GM21367 (cell line): ENCODE results near the gene CCND1.

ENCODE experiments used
- ATAC-seq: cut with Tn5 transposase; IDR thresholded peaks from one replicate; pipeline ENCODE4 v1.9.1; 2021; ENCODE audit not compliant: unreplicated experiment

CCND1 gene

DNA sequence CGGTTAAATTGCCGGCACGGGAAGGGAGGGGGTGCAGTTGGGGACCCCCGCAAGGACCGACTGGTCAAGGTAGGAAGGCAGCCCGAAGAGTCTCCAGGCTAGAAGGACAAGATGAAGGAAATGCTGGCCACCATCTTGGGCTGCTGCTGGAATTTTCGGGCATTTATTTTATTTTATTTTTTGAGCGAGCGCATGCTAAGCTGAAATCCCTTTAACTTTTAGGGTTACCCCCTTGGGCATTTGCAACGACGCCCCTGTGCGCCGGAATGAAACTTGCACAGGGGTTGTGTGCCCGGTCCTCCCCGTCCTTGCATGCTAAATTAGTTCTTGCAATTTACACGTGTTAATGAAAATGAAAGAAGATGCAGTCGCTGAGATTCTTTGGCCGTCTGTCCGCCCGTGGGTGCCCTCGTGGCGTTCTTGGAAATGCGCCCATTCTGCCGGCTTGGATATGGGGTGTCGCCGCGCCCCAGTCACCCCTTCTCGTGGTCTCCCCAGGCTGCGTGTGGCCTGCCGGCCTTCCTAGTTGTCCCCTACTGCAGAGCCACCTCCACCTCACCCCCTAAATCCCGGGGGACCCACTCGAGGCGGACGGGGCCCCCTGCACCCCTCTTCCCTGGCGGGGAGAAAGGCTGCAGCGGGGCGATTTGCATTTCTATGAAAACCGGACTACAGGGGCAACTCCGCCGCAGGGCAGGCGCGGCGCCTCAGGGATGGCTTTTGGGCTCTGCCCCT lies 529 bp upstream of the CCND1 start:
- ATAC-seq: no peak

DNA sequence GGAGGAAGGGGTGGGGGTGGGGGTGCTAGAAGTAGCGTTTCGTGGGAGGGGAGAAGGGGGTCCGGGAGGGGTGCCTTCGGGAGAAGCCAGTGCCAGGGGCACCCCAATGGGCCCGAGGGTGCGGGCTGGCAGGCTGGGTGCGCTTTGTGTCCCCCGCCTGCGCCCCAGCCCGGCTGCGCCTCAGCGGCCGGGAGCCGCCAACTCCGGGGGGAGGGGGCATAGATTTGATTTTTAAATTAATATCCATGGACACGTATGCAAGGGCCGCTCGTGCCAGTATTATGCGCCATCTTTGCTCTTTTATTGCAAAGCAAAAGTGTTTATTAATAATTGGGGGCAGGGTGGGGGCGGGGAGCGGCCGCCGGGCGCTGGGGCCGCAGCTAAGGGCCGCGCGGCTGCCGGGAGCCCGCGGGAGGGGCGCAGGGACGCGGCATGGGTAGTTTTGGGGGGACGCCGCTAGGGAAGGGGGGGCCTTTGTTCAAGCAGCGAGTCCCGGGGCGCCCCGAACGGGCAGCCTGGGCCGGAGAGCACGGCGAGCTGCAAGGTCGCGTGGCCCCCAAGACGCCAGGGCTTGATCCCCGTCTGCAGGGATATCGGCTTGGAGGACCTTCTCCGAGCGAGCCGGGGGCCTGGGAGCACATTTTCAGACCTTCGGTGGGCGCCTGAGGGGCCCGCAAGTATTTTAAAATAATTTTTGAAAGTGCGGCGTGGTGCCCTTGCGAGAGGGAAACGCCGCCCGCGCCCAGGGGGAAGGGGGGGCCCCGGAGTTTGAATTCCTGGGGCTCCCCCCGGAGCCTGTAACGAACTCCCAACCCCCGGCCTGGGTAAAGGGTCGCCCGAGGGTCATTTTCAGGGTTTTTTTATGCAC lies 959 bp downstream of the CCND1 start:
- no peak for ATAC-seq

- ATAC-seq: no peak
Observed at GRCh38 chr11:69642549-69642912, 1.6 kb downstream of the CCND1 start.

- ATAC-seq: no peak
Observed at GRCh38 chr11:69642913-69643632, 2.1 kb downstream of the CCND1 start.

DNA sequence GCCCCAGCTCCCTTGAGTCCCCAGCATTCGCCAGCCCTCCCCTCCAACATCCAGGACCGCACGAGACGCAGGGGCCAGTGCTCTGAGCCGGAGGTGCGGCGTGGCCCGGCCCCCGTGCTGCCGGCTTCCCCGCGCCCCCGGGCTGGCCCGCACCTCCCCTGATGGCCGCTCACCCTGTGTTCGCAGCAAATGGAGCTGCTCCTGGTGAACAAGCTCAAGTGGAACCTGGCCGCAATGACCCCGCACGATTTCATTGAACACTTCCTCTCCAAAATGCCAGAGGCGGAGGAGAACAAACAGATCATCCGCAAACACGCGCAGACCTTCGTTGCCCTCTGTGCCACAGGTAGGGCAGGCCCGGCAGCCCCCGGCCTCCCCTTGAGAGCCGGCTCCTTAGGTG lies 2.7 kb downstream of the CCND1 start:
- ATAC-seq: no peak

DNA sequence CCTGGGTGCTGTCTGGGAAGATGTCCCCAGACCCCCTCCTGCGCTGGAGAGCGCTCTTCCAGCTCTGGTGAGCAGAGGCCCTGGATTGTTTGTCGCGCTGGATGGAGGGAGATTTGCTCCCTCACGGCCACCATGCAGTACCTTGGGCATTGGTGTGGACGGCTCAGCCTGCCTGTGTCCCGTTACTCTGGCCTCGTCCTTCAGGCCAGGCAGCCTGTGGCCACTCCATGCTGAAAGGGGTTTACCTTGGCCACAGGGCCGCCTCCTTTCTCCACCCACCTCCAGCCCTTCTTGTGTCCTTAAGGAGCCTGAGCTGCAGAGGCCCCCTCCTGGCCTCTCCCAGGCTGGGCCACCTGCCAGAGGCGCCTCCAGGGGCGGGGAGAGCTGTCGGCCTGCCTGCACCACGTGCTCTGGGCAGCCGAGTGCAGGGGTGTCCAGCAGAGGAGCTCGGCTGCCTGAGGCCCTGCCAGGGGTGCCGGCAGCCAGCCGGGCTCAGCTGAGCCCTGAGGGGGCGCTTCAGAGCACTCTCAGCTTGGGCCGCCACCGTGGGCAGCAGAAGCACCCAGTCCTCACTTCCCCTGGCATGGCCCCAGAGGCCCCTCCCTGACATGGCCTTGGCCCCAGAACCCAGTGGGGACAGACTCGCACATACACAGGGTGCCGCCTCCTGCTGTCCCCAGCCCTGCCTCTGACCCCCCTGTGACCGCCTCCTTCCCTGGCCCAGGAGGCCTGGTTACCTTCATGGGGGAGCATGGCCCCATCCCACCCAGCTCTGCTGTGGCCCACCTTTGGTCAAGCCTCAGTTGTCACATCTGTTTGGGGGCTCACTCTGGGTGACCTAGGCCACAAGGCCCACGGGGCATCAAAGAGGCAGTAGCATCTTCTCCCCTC lies 3.4 kb downstream of the CCND1 start:
- no peak for ATAC-seq

GRCh38 chr11:69644962-69645675 lies 4.2 kb downstream of the CCND1 start:
- ATAC-seq: no peak

- no peak for ATAC-seq
Observed at GRCh38 chr11:69645801-69646492, 5.0 kb downstream of the CCND1 start.

GRCh38 chr11:69646493-69647389 lies 5.8 kb downstream of the CCND1 start:
- no peak for ATAC-seq

DNA sequence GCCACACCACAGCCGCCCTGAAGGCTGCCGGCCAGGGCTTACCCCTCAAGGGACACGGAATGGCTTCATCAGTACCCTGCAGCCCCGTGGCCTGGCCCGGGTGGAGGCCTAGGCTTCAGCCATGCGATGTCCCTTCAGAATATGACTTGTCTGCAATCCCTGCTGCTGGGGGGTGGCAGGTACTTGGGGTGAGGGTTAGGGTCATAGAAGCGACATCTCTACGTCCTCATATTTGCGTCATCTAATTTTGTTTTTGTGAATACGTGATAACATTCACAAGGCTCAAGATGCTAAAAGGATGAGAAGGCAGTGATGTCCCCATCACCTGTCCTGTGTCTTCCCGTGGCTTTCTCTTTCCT lies 6.4 kb downstream of the CCND1 start:
- no peak for ATAC-seq

- ATAC-seq: no peak
Observed at GRCh38 chr11:69647761-69648497, 7.0 kb downstream of the CCND1 start.

DNA sequence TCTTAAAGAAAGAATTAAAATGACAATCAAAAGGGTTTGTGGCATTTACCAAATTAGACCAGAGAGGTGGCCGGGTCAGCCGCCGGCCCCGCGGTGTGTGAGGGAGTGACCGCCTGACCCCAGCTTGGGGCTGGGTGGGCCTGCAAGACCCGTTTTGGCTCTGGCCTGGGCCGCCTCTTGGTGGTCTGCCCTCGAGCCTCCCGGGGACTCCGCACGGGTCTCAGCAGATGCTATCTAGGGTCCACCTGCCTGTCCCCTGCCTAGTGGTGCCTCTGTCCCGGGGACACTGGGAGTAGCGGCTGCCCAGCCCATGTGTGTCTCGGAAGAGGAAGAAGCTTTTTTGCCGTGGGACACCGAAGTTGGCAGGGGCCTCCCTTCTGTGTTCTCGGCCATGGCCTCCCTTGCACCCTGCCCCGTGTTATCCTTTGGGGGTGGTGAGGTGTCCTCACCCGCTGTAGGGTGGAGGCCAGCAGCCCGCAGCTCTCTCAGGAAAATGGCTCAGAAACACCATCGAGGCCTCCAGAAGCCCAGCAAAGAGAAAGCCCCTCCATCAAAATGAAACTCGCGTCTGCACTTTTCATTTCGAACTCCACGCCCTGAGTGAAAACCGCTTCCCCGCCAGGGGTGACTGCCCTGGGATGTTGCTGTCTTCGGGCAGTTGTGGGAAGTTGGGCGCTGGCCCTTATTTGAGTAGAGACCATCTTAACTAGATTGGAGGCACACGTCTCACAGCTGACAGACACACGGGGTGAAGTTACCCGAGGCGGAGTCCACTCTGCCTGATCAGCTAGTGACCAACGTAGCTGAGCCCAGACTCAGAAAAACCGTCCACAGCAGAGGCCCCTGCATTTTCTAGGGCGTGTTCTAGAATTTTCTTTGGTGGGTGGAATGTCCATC lies 8.0 kb downstream of the CCND1 start:
- no peak for ATAC-seq

DNA sequence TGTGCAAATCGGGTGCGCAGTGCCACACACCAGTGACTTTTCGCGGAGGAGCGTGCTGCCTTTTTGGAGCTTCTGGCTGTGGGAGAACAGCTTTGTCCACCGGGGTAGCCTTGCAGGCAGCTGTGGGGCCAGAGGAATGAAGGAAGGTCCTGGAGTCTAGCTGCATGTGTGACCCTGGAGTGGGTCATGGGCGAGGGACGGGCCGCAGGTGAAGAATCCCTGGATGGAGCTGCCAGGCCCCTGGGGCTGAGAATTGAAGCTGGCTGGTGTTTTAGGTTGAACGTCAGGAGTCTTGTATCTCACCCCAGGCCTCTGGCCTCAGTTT lies 8.6 kb downstream of the CCND1 start:
- ATAC-seq: no peak

DNA sequence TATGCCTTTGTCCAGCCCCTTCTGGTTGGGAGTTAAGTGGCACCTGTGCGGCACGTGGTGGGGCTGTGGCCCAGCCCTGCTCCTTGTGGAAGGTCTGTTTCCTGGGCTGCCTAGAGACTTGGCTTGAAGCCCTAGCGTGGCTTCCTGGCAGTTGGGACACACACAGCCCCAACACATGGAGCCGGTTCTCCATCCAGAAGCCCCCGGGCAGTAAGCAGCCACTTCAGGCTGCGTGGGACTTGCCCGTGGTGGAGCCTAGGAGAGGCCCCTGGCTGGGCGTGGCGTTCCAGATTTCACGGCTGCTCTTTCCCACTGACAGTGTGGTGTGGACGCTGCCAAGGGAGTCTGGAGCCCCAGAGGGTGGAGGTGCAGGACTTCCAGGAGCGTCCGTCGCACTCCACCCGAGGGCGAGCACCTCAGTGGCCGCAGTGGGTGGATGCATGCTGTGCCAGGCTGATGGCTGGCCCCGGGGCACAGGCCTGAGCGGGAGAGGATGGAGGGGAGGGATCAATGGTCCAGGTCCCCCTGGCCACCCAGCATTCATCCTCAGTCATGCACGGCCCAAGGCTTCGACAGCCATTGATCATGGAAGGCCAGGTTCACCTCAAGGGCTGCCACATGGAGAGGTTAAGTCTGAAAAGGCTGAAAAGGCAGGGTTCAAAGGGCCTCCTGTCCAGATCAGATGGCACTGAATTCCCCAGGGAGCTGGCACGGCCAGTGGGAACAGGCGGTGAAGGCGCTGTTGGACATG lies 9.3 kb downstream of the CCND1 start:
- ATAC-seq: no peak

GRCh38 chr11:69650832-69651344 lies 9.9 kb downstream of the CCND1 start:
- ATAC-seq: no peak
